H9 (cell line): ENCODE results near the gene KIF1A. TPM values are rescaled to one million over a fixed set of nuclear protein-coding genes. Genes with fewer than 3 reads are reported as not detected.

Experiments used
- DNase-seq: peaks from one replicate; pipeline ENCODE4 v3.0.0-alpha.2; 2017
- H2AFZ ChIP-seq: one replicate; pipeline ENCODE4 v1.6.1; 2013; ENCODE audit warnings: mild to moderate bottlenecking, low read length, control low read depth, moderate library complexity
- H2AK5ac ChIP-seq: 2 replicates; pipeline ENCODE4 v1.6.1; 2013; ENCODE audit warnings: low read length, control low read depth, mixed read lengths; ENCODE audit not compliant: insufficient read length
- H2BK120ac ChIP-seq: one replicate; pipeline ENCODE4 v1.6.1; 2013; ENCODE audit warnings: low read depth, mild to moderate bottlenecking, low read length, control low read depth, inconsistent platforms; ENCODE audit not compliant: poor library complexity, severe bottlenecking
- H2BK12ac ChIP-seq: 2 replicates; pipeline ENCODE4 v1.6.1; 2013; ENCODE audit warnings: low read length, control low read depth, mixed read lengths, low read depth; ENCODE audit not compliant: insufficient read length
- H2BK15ac ChIP-seq: 2 replicates; pipeline ENCODE4 v1.6.1; 2013; ENCODE audit warnings: low read depth, low read length, control low read depth
- H2BK20ac ChIP-seq: one replicate; pipeline ENCODE4 v1.6.1; 2013; ENCODE audit warnings: low read depth, mild to moderate bottlenecking, low read length, control low read depth, inconsistent platforms; ENCODE audit not compliant: poor library complexity, severe bottlenecking
- H2BK5ac ChIP-seq: 2 replicates; pipeline ENCODE4 v1.6.1; 2013; ENCODE audit warnings: low read length, control low read depth, mixed read lengths; ENCODE audit not compliant: insufficient read length
- H3K14ac ChIP-seq: 2 replicates; pipeline ENCODE4 v1.6.1; 2013; ENCODE audit warnings: low read length, control low read depth; ENCODE audit not compliant: insufficient read depth
- H3K18ac ChIP-seq: 2 replicates; pipeline ENCODE4 v1.6.1; 2013; ENCODE audit warnings: low read depth, mild to moderate bottlenecking, mixed read lengths, low read length, control low read depth; ENCODE audit not compliant: insufficient read length
- H3K23ac ChIP-seq: 2 replicates; pipeline ENCODE4 v1.6.1; 2013; ENCODE audit warnings: low read length, control low read depth, mixed read lengths, low read depth; ENCODE audit not compliant: insufficient read length
- H3K23me2 ChIP-seq: 2 replicates; pipeline ENCODE4 v1.6.1; 2013; ENCODE audit warnings: low read depth, mild to moderate bottlenecking, mixed read lengths, low read length, control low read depth; ENCODE audit not compliant: insufficient read length, poor library complexity, severe bottlenecking
- H3K27ac ChIP-seq: 2 replicates; pipeline ENCODE4 v1.5.1; 2013; ENCODE audit warnings: low read length, control low read depth, mixed read lengths, low read depth; ENCODE audit not compliant: insufficient read length
- H3K27me3 ChIP-seq: 2 replicates; pipeline ENCODE4 v1.6.1; 2013; ENCODE audit warnings: low read length, control low read depth, inconsistent platforms; ENCODE audit not compliant: insufficient read depth
- H3K4ac ChIP-seq: 2 replicates; pipeline ENCODE4 v1.6.1; 2013; ENCODE audit warnings: low read depth, mild to moderate bottlenecking, control low read depth, inconsistent platforms, low read length, moderate library complexity
- H3K4me1 ChIP-seq: 2 replicates; pipeline ENCODE4 v1.6.1; 2013; ENCODE audit warnings: low read length, control low read depth, inconsistent platforms; ENCODE audit not compliant: insufficient read depth
- H3K4me2 ChIP-seq: 2 replicates; pipeline ENCODE4 v1.6.1; 2013; ENCODE audit warnings: low read length, control low read depth, mixed read lengths; ENCODE audit not compliant: insufficient read length, insufficient read depth
- H3K56ac ChIP-seq: 2 replicates; pipeline ENCODE4 v1.6.1; 2013; ENCODE audit warnings: low read depth, mild to moderate bottlenecking, mixed read lengths, low read length, control low read depth; ENCODE audit not compliant: insufficient read length
- H3K79me1 ChIP-seq: 2 replicates; pipeline ENCODE4 v1.6.1; 2013; ENCODE audit warnings: low read depth, mild to moderate bottlenecking, moderate library complexity, low read length, control low read depth, inconsistent platforms; ENCODE audit not compliant: insufficient read depth, poor library complexity, severe bottlenecking
- H3K79me2 ChIP-seq: 2 replicates; pipeline ENCODE4 v1.6.1; 2013; ENCODE audit warnings: low read length, control low read depth, inconsistent platforms; ENCODE audit not compliant: insufficient read depth
- H3K9ac ChIP-seq: 2 replicates; pipeline ENCODE4 v1.6.1; 2013; ENCODE audit warnings: low read length, control low read depth, mixed read lengths; ENCODE audit not compliant: insufficient read length; ENCODE audit errors: extremely low read depth
- H3K9me3 ChIP-seq: one replicate; pipeline ENCODE4 v1.6.1; 2013; ENCODE audit warnings: low read depth, low read length, inconsistent platforms; ENCODE audit not compliant: control insufficient read depth
- H3T11ph ChIP-seq: one replicate; pipeline ENCODE4 v1.6.1; 2013; ENCODE audit warnings: mild to moderate bottlenecking, low read length, control low read depth, inconsistent platforms
- H4K20me1 ChIP-seq: one replicate; pipeline ENCODE4 v1.6.1; 2013; ENCODE audit not compliant: control insufficient read depth, insufficient read length, insufficient read depth
- H4K5ac ChIP-seq: 2 replicates; pipeline ENCODE4 v1.6.1; 2013; ENCODE audit warnings: low read depth, mild to moderate bottlenecking, mixed read lengths, low read length, control low read depth; ENCODE audit not compliant: insufficient read length
- H4K8ac ChIP-seq: replicated peaks from 2 replicates; pipeline ENCODE4 v1.6.1; 2013; ENCODE audit warnings: low read length, control low read depth, mixed read lengths, low read depth; ENCODE audit not compliant: insufficient read length
- H4K91ac ChIP-seq: 2 replicates; pipeline ENCODE4 v1.6.1; 2013; ENCODE audit warnings: low read depth, mild to moderate bottlenecking, moderate library complexity, mixed read lengths, low read length, control low read depth; ENCODE audit not compliant: insufficient read length
- H3K27ac Mint-ChIP-seq, 3 experiments: 2 replicates in 2 of 3; 3 replicates in 1 of 3; pipeline ENCODE4 v1.8.0; 2020 to 2021; ENCODE audit warnings: mixed read lengths in 3 of 3, mild to moderate bottlenecking in 1 of 3, moderate library complexity in 1 of 3
- H3K27me3 Mint-ChIP-seq: 2 replicates; pipeline ENCODE4 v1.8.0; 2021; ENCODE audit warnings: low read depth, mild to moderate bottlenecking, moderate library complexity, mixed read lengths
- H3K36me3 Mint-ChIP-seq, 3 experiments: 2 replicates in 2 of 3; 3 replicates in 1 of 3; pipeline ENCODE4 v1.8.0; 2020 to 2021; ENCODE audit warnings: low read depth in 3 of 3, mixed read lengths in 3 of 3; ENCODE audit not compliant: insufficient read depth in 1 of 3
- H3K4me1 Mint-ChIP-seq, 2 experiments: 2 replicates each; pipeline ENCODE4 v1.8.0; 2020; ENCODE audit warnings: mixed read lengths in 2 of 2
- H3K4me3 Mint-ChIP-seq, 2 experiments: 2 replicates in 1 of 2; 3 replicates in 1 of 2; pipeline ENCODE4 v1.8.0; 2020 to 2021; ENCODE audit warnings: mild to moderate bottlenecking in 2 of 2, mixed read lengths in 2 of 2, moderate library complexity in 1 of 2
- H3K9me3 Mint-ChIP-seq, 2 experiments: 2 replicates in 1 of 2; 3 replicates in 1 of 2; pipeline ENCODE4 v1.8.0; 2020; ENCODE audit warnings: mild to moderate bottlenecking in 2 of 2, mixed read lengths in 2 of 2, moderate library complexity in 1 of 2
- CTCF ChIP-seq: fragments of 200-600 bp; sonication (generic); conservative IDR thresholded peaks from 3 replicates; pipeline ENCODE4 v1.8.0; 2021; ENCODE audit warnings: antibody characterized with exemption, mild to moderate bottlenecking
- WGBS: extraction: QIAGEN DNeasy Blood & Tissue Kit; methylation state at CpG from one replicate; pipeline ENCODE4 v1.1.7; 2013; ENCODE audit warnings: missing lambda C conversion rate, low lambda C conversion rate, mixed read lengths; ENCODE audit not compliant: insufficient read length; ENCODE audit errors: extremely low coverage; 5-methylcytosine and 5-hydroxymethylcytosine counted together
- total RNA-seq: library from RNA; stranded (reverse); gene quantifications from 2 replicates; pipeline ENCODE4 v1.2.1, GENCODE V29; 2021

Gene KIF1A
- total RNA-seq, 1 experiment from 2014 or later = 204 TPM

GRCh38 chr2:240835528-240835927 is 15.5 kb upstream of the KIF1A start:
- no peak overlapping the region for H4K8ac ChIP-seq
- Mint-ChIP-seq H3K27ac (no peak overlapping the region), H3K36me3 (no peaks in the 10 kb centered on the region; a peak in 1 of 7 replicates), H3K4me3 (no peak overlapping the region), H3K9me3 (no peaks in the 10 kb centered on the region), H3K4me1 (peaks cover 7 to 14% of the 10 kb centered on the region in 2 experiments), H3K27me3 (peaks cover 36% of the 10 kb centered on the region)
- no peak overlapping the region for H2AFZ ChIP-seq
- H3K4me2 ChIP-seq = no peak overlapping the region
- no peaks in the 10 kb centered on the region for H3K9me3 ChIP-seq
- no peak overlapping the region for H3K56ac ChIP-seq
- no peaks in the 10 kb centered on the region for H3K79me1 ChIP-seq
- H3K9ac ChIP-seq = no peak overlapping the region
- no peak overlapping the region for H2BK5ac ChIP-seq
- no peak overlapping the region for H2BK12ac ChIP-seq
- no peak overlapping the region for H3K18ac ChIP-seq
- H4K5ac ChIP-seq = no peak overlapping the region
- no peak overlapping the region for H3K14ac ChIP-seq
- no peak overlapping the region for H3T11ph ChIP-seq
- H3K4ac ChIP-seq = no peak overlapping the region
- H2BK15ac ChIP-seq = no peak overlapping the region
- no peak overlapping the region for H2BK20ac ChIP-seq
- WGBS = no CpG with 5 or more reads among the region's 9 CpGs
- no peak for DNase-seq
- H2AK5ac ChIP-seq = no peak overlapping the region
- H3K27me3 ChIP-seq = no peaks in the 10 kb centered on the region
- no peak overlapping the region for H3K23ac ChIP-seq
- H3K79me2 ChIP-seq = no peaks in the 10 kb centered on the region
- H2BK120ac ChIP-seq = no peak overlapping the region
- no peaks in the 10 kb centered on the region for H3K4me1 ChIP-seq
- H3K23me2 ChIP-seq = peaks cover 6% of the 10 kb centered on the region
- H3K27ac ChIP-seq = no peak overlapping the region
- no peaks in the 10 kb centered on the region for H4K20me1 ChIP-seq
- no peak overlapping the region for H4K91ac ChIP-seq
- TF ChIP-seq CTCF = no peak
